Adipose tissue (tissue), 3 donors: ENCODE data around the gene PIRT. TPM values are rescaled to one million over a fixed set of nuclear protein-coding genes. Genes with fewer than 3 reads are reported as not detected.

ENCODE experiments used
- polyA plus RNA-seq, 3 donors: library from polyadenylated mRNA; stranded (reverse); fragments of 200-250 nt; gene quantifications; one replicate each; pipeline ENCODE4 v1.2.3, GENCODE V29; 2013
- donor health status: healthy with polysubstance abuse.
- donor health status: Bipolar disorder and iron deficiency.
- donor health status: healthy.

PIRT gene
- polyA plus RNA-seq, 3 donors, result 0.03 TPM; not detected in 2

Other genes starting within 250 kb of the PIRT start
- gene MYH3, start 180.8 kb downstream of the PIRT start, polyA plus RNA-seq, result 1 to 10 TPM; 1.1 to 3.0 (median 2.6) TPM
- gene SCO1, start 140.6 kb downstream of the PIRT start, polyA plus RNA-seq, result 10 to 100 TPM in 2 of 3 donors, 1 to 10 TPM in 1; 7.1 to 33.6 (median 15.4) TPM
- gene ADPRM, start 140.5 kb downstream of the PIRT start, polyA plus RNA-seq, result 1 to 10 TPM; 8.3 to 9.2 (median 8.6) TPM
- gene TMEM220, start 108.1 kb downstream of the PIRT start, polyA plus RNA-seq, result 10 to 100 TPM in 2 of 3 donors, 1 to 10 TPM in 1; 5.2 to 21.0 (median 18.1) TPM
- gene TMEM238L, start 34.0 kb downstream of the PIRT start, polyA plus RNA-seq, result 1 to 10 TPM in 1 of 3 donors, not detected in 2; 2.6 TPM